IMR-90 (cell line): ENCODE data around the gene SLAMF8. TPM values are rescaled to one million over a fixed set of nuclear protein-coding genes. Genes with fewer than 3 reads are reported as not detected.

Source experiments
- ATAC-seq: fragments of 200-7000 bp; cut with Tn5 transposase; 2 replicates; pipeline ENCODE4 v1.9.1; 2020; ENCODE audit warnings: low read depth, mild to moderate bottlenecking, moderate library complexity
- BruUV-seq: library from RNA; stranded (reverse); fragments of 400-500 nt; replicated peaks from 2 replicates; lab custom pipeline; 2021; lab: Mats Ljungman, UMichigan
- CTCF ChIA-PET: fragments of 300-600 bp; formaldehyde crosslinking; extraction: SDS; loops from one replicate; lab custom pipeline; 2021; ENCODE audit warnings: antibody characterized with exemption; lab: Yijun Ruan, JAX
- POLR2A ChIA-PET: fragments of 300-600 bp; sonication (Branson Sonifier 250); formaldehyde crosslinking; loops from one replicate; lab custom pipeline; 2022; ENCODE audit warnings: antibody characterized with exemption; ENCODE audit not compliant: unreplicated experiment; lab: Charles Lee
- DNase-seq: peaks from one replicate; pipeline ENCODE4 v3.0.0; 2013
- H2AFZ ChIP-seq: replicated peaks from 2 replicates; pipeline ENCODE3; 2013; ENCODE audit warnings: low read length, mild to moderate bottlenecking; ENCODE audit not compliant: poor library complexity
- H2AK5ac ChIP-seq: 2 replicates; pipeline ENCODE4 v1.6.1; 2013; ENCODE audit warnings: low read depth, low read length, inconsistent platforms
- H2AK9ac ChIP-seq: replicated peaks from 2 replicates; pipeline ENCODE3; 2013; ENCODE audit warnings: mild to moderate bottlenecking, low read depth, low read length, moderate library complexity; ENCODE audit not compliant: poor library complexity
- H2BK120ac ChIP-seq: 2 replicates; pipeline ENCODE4 v1.6.1; 2013; ENCODE audit warnings: low read depth, low read length, inconsistent platforms
- H2BK15ac ChIP-seq: 3 replicates; pipeline ENCODE4 v1.6.1; 2013; ENCODE audit warnings: low read depth, low read length, inconsistent platforms
- H2BK20ac ChIP-seq: 2 replicates; pipeline ENCODE4 v1.6.1; 2013; ENCODE audit warnings: low read depth, mild to moderate bottlenecking, inconsistent platforms, low read length, moderate library complexity
- H2BK5ac ChIP-seq: 2 replicates; pipeline ENCODE4 v1.6.1; 2013; ENCODE audit warnings: mild to moderate bottlenecking, low read depth, low read length, inconsistent platforms; ENCODE audit not compliant: poor library complexity, severe bottlenecking
- H3K14ac ChIP-seq: replicated peaks from 2 replicates; pipeline ENCODE4 v1.6.1; 2013; ENCODE audit warnings: low read depth, low read length, inconsistent platforms
- H3K18ac ChIP-seq: 2 replicates; pipeline ENCODE4 v1.6.1; 2013; ENCODE audit warnings: low read depth, low read length, control low read depth
- H3K23ac ChIP-seq: 2 replicates; pipeline ENCODE4 v1.6.1; 2013; ENCODE audit warnings: low read depth, low read length, inconsistent platforms
- H3K27ac ChIP-seq: 2 replicates; pipeline ENCODE4 v1.5.1; 2013; ENCODE audit warnings: mild to moderate bottlenecking, control low read depth, low read length; ENCODE audit not compliant: insufficient read depth
- H3K27me3 ChIP-seq: 2 replicates; pipeline ENCODE4 v1.6.1; 2013; ENCODE audit warnings: low read length; ENCODE audit not compliant: control insufficient read depth, insufficient read depth
- H3K36me3 ChIP-seq: 2 replicates; pipeline ENCODE4 v1.6.1; 2013; ENCODE audit warnings: low read length, mixed read lengths; ENCODE audit not compliant: control insufficient read depth, insufficient read depth
- H3K4ac ChIP-seq: 2 replicates; pipeline ENCODE4 v1.6.1; 2013; ENCODE audit warnings: low read depth, low read length, inconsistent platforms
- H3K4me1 ChIP-seq: 2 replicates; pipeline ENCODE4 v1.6.1; 2013; ENCODE audit warnings: low read length, mixed read lengths; ENCODE audit not compliant: control insufficient read depth, insufficient read depth
- H3K4me2 ChIP-seq: 2 replicates; pipeline ENCODE4 v1.6.1; 2013; ENCODE audit warnings: low read depth, mild to moderate bottlenecking, control low read depth, low read length, moderate library complexity
- H3K4me3 ChIP-seq: 2 replicates; pipeline ENCODE4 v1.5.1; 2013; ENCODE audit warnings: low read depth, mild to moderate bottlenecking, control low read depth, low read length, moderate library complexity; ENCODE audit not compliant: insufficient read depth
- H3K56ac ChIP-seq: 2 replicates; pipeline ENCODE4 v1.6.1; 2013; ENCODE audit warnings: low read length, inconsistent platforms; ENCODE audit not compliant: insufficient read depth; ENCODE audit errors: extremely low read depth
- H3K79me1 ChIP-seq, 2 experiments: 2 replicates each; pipeline ENCODE4 v1.6.1; 2013; ENCODE audit warnings: low read length in 2 of 2, inconsistent platforms in 1 of 2, low read depth in 1 of 2
- H3K9ac ChIP-seq: 2 replicates; pipeline ENCODE4 v1.6.1; 2013; ENCODE audit warnings: low read depth, low read length, control low read depth
- H3K9me1 ChIP-seq: 2 replicates; pipeline ENCODE4 v1.6.1; 2013; ENCODE audit warnings: low read length, inconsistent platforms; ENCODE audit not compliant: insufficient read depth
- H3K9me3 ChIP-seq: 2 replicates; pipeline ENCODE4 v1.6.1; 2013; ENCODE audit warnings: low read length; ENCODE audit not compliant: control insufficient read depth, insufficient read depth
- H4K20me1 ChIP-seq: 2 replicates; pipeline ENCODE4 v1.6.1; 2013; ENCODE audit warnings: low read length, inconsistent platforms; ENCODE audit not compliant: insufficient read depth
- H4K5ac ChIP-seq: 2 replicates; pipeline ENCODE4 v1.6.1; 2013; ENCODE audit warnings: mild to moderate bottlenecking, low read depth, low read length, control low read depth
- H4K8ac ChIP-seq, 2 experiments: 2 replicates each; pipeline ENCODE4 v1.6.1; 2013; ENCODE audit warnings: low read depth in 2 of 2, low read length in 2 of 2, control low read depth in 1 of 2, inconsistent platforms in 1 of 2
- H4K91ac ChIP-seq: 2 replicates; pipeline ENCODE4 v1.6.1; 2013; ENCODE audit warnings: low read depth, low read length, inconsistent platforms; ENCODE audit not compliant: insufficient read depth
- MAFK ChIP-seq: IDR thresholded peaks from 2 replicates; pipeline ENCODE4 v1.6.1; 2012; ENCODE audit warnings: low read depth, low read length, improper control_type of control experiment
- MXI1 ChIP-seq: IDR thresholded peaks from 2 replicates; pipeline ENCODE4 v1.6.1; 2012; ENCODE audit warnings: low read depth, mild to moderate bottlenecking, low read length, moderate library complexity, borderline replicate concordance
- POLR2A ChIP-seq: IDR thresholded peaks from 2 replicates; pipeline ENCODE4 v1.6.1; 2012; ENCODE audit warnings: mild to moderate bottlenecking, low read depth, low read length
- RFX5 ChIP-seq: IDR thresholded peaks from 2 replicates; pipeline ENCODE4 v1.8.0; 2012; ENCODE audit warnings: low read depth, mild to moderate bottlenecking, low read length, moderate library complexity
- SMC3 ChIP-seq: fragments of 150-350 bp; IDR thresholded peaks from 2 replicates; pipeline ENCODE4 v1.6.1; 2016; ENCODE audit warnings: low read depth, mild to moderate bottlenecking, antibody characterized with exemption, low read length, moderate library complexity
- WGBS, 2 experiments: methylation state at CpG; one replicate each; pipeline versions ENCODE4 v1.1.5 to v1.1.7; 2013; ENCODE audit warnings: missing lambda C conversion rate in 2 of 2; ENCODE audit not compliant: insufficient read length in 1 of 2; ENCODE audit errors: extremely low coverage in 2 of 2; 5-methylcytosine and 5-hydroxymethylcytosine counted together
- dilution Hi-C: fragments of 300-500 bp; cut with HindIII; formaldehyde crosslinking; loops from one replicate; pipeline ENCODE4 v1.14.3; 2018; ENCODE audit warnings: low sequenced_read_pairs; ENCODE audit not compliant: unreplicated experiment
- in situ Hi-C: fragments of 300-500 bp; cut with MboI; formaldehyde crosslinking; loops from 3 replicates; pipeline ENCODE4 v1.14.3; 2019; ENCODE audit warnings: low sequenced_read_pairs, inconsistent platforms, mixed read lengths
- intact Hi-C: fragments of 100-400 bp; cut with micrococcal nuclease; formaldehyde crosslinking; loops from 2 replicates; pipeline ENCODE4 v1.10.0; 2022
- polyA plus RNA-seq, 3 experiments: library from polyadenylated mRNA; depleted of rRNA; stranded (reverse); fragments of >200 nt; gene quantifications; 2 replicates each; pipeline ENCODE4 v1.2.3, GENCODE V29; 2012; ENCODE audit warnings: low replicate concordance in 1 of 3
- total RNA-seq: library from RNA; depleted of rRNA; stranded (reverse); fragments of >200 nt; gene quantifications from 2 replicates; pipeline ENCODE4 v1.2.3, GENCODE V29; 2012
- TF ChIP-seq, protein P1 (sequence below): fragments of 150-350 bp; IDR thresholded peaks from 2 replicates; pipeline ENCODE4 v1.6.1; 2017; ENCODE audit warnings: mild to moderate bottlenecking, antibody characterized with exemption, low read length, low read depth
- TF ChIP-seq, protein P2 (sequence below): conservative IDR thresholded peaks from 2 replicates; pipeline ENCODE4 v1.5.1; 2012; ENCODE audit warnings: mild to moderate bottlenecking, low read depth, low read length, improper control_type of control experiment

SLAMF8 gene
- total and polyA plus RNA-seq, 2 of the 4 experiments (the other 2 are of a cell fraction), result 0.07 TPM; not detected in 1

DNA sequence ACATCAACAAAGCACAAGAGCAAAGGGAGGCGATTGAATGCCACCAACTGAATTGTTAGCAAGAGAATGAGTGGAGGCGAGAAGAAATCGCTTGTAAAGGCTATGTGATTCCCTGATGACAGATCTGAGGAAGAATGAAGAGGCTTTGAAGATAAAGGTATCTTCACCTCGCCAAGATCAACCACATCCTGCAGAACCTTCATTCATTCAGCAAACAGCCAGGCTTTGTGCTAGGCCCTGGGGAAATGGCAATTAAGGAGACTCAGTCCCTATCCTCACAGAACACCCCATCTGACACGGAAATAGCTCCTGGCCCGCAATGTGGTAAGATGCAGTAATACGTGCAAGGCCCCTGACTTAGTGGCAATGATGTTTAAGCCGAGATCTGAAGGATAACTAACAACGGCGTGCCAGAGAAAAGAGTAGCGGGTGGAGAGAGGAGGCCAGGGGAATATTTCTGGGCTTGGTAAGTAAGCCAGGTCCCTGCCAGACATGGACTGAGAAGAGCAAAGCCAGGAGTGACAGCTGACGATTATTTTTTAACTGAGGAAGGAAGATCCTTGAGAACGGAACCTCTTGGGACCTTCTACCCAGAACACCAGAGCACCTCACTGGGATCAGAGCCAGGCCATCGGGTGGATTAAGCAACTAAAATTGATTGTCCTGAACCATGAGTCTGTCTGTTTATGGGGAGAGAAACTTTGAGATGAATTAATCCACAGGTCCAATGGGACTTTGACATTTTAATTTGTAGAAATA, 40.4 kb downstream of the SLAMF8 start:
- POLR2A ChIA-PET, result no interaction called here

More for the DNA sequence above, 40.4 kb downstream of the SLAMF8 start:
- ATAC-seq (no peak), DNase-seq (no peak)
- intact Hi-C loops, result no loop called here
- no peak overlapping the region for H3K18ac ChIP-seq
- no peak overlapping the region for H2BK15ac ChIP-seq
- no peak overlapping the region for H2BK5ac ChIP-seq
- H3K4ac ChIP-seq, result no peak overlapping the region
- no peak overlapping the region for H3K4me3 ChIP-seq
- no peak overlapping the region for H3K9ac ChIP-seq
- dilution Hi-C loops, result no loop called here
- H3K27me3 ChIP-seq, result no peaks in the 10 kb centered on the region
- TF ChIP-seq MAFK (no peak), SMC3 (no peak), POLR2A (no peak), MXI1 (no peak), RFX5 (no peak)
- TF ChIP-seq, protein P1, sequence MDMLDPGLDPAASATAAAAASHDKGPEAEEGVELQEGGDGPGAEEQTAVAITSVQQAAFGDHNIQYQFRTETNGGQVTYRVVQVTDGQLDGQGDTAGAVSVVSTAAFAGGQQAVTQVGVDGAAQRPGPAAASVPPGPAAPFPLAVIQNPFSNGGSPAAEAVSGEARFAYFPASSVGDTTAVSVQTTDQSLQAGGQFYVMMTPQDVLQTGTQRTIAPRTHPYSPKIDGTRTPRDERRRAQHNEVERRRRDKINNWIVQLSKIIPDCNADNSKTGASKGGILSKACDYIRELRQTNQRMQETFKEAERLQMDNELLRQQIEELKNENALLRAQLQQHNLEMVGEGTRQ, result no peak
- TF ChIP-seq, protein P2, sequence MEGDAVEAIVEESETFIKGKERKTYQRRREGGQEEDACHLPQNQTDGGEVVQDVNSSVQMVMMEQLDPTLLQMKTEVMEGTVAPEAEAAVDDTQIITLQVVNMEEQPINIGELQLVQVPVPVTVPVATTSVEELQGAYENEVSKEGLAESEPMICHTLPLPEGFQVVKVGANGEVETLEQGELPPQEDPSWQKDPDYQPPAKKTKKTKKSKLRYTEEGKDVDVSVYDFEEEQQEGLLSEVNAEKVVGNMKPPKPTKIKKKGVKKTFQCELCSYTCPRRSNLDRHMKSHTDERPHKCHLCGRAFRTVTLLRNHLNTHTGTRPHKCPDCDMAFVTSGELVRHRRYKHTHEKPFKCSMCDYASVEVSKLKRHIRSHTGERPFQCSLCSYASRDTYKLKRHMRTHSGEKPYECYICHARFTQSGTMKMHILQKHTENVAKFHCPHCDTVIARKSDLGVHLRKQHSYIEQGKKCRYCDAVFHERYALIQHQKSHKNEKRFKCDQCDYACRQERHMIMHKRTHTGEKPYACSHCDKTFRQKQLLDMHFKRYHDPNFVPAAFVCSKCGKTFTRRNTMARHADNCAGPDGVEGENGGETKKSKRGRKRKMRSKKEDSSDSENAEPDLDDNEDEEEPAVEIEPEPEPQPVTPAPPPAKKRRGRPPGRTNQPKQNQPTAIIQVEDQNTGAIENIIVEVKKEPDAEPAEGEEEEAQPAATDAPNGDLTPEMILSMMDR, result no peak
- H3K14ac ChIP-seq, result no peak overlapping the region
- H3K9me3 ChIP-seq, result no peaks in the 10 kb centered on the region
- H3K9me1 ChIP-seq, result no peaks in the 10 kb centered on the region
- no TSS peak for BruUV-seq
- in situ Hi-C loops, result no loop called here
- no peak overlapping the region for H4K5ac ChIP-seq
- no peak overlapping the region for H4K8ac ChIP-seq
- no peak overlapping the region for H3K4me2 ChIP-seq
- H3K56ac ChIP-seq, result no peak overlapping the region
- no peak overlapping the region for H3K23ac ChIP-seq
- no peaks in the 10 kb centered on the region for H3K36me3 ChIP-seq
- no peak overlapping the region for H2AFZ ChIP-seq
- no peak overlapping the region for H2AK5ac ChIP-seq
- H4K20me1 ChIP-seq, result no peaks in the 10 kb centered on the region
- no peaks in the 10 kb centered on the region for H3K79me1 ChIP-seq
- no peak overlapping the region for H3K27ac ChIP-seq
- H2BK120ac ChIP-seq, result no peak overlapping the region
- H2AK9ac ChIP-seq, result no peak overlapping the region
- CTCF ChIA-PET, result no interaction called here
- no peak overlapping the region for H4K91ac ChIP-seq
- H3K4me1 ChIP-seq, result peaks cover 8% of the 10 kb centered on the region
- no peak overlapping the region for H2BK20ac ChIP-seq
- 90% methylated on average over 3 of the region's 14 CpGs; no CpG with 5 or more reads in 1 of the 2 experiments for WGBS, 2 experiments
